Fibroblast of lung (primary cell): ENCODE data around the gene VWCE. TPM values are rescaled to one million over a fixed set of nuclear protein-coding genes. Genes with fewer than 3 reads are reported as not detected.

Experiments
- DNase-seq, 2 donors: peaks; one replicate each; pipeline versions ENCODE4 v3.0.0 to v3.0.0-alpha.2; 2010; ENCODE audit warnings: low read depth in 2 of 2
- H2AFZ ChIP-seq: 2 replicates; pipeline ENCODE4 v1.5.1; 2012; ENCODE audit warnings: low read length, control low read depth, inconsistent platforms
- H3K27ac ChIP-seq: 2 replicates; pipeline ENCODE4 v1.5.1; 2011; ENCODE audit warnings: low read length, control low read depth; ENCODE audit not compliant: insufficient read depth
- H3K27me3 ChIP-seq: 2 replicates; pipeline ENCODE4 v1.5.1; 2011; ENCODE audit warnings: mild to moderate bottlenecking, low read length; ENCODE audit not compliant: control insufficient read depth, insufficient read depth
- H3K36me3 ChIP-seq: 2 replicates; pipeline ENCODE4 v1.5.1; 2011; ENCODE audit warnings: low read length; ENCODE audit not compliant: control insufficient read depth, insufficient read depth
- H3K4me1 ChIP-seq: 2 replicates; pipeline ENCODE4 v1.5.1; 2011; ENCODE audit warnings: low read length; ENCODE audit not compliant: control insufficient read depth, insufficient read depth; ENCODE audit errors: extremely low read depth
- H3K4me2 ChIP-seq: 2 replicates; pipeline ENCODE4 v1.5.1; 2011; ENCODE audit warnings: low read length, control low read depth; ENCODE audit not compliant: insufficient read depth; ENCODE audit errors: extremely low read depth
- H3K4me3 ChIP-seq, 4 experiments: fragments of 200-600 bp in 1 of 4; sonication (generic) in 1 of 4; replicated peaks in 1 of 4; 2 replicates each; pipeline ENCODE4 v1.5.1; 2011 to 2016; ENCODE audit warnings: low read length in 4 of 4, low read depth in 3 of 4, mild to moderate bottlenecking in 3 of 4, control low read depth in 2 of 4, inconsistent platforms in 1 of 4, mixed read lengths in 1 of 4; ENCODE audit not compliant: insufficient read depth in 1 of 4; ENCODE audit errors: control extremely low read depth in 1 of 4
- H3K79me2 ChIP-seq: 2 replicates; pipeline ENCODE4 v1.5.1; 2012; ENCODE audit warnings: mild to moderate bottlenecking, low read length, inconsistent platforms; ENCODE audit not compliant: control insufficient read depth, insufficient read depth
- H3K9ac ChIP-seq: 2 replicates; pipeline ENCODE4 v1.5.1; 2011; ENCODE audit warnings: mild to moderate bottlenecking, low read length, control low read depth; ENCODE audit not compliant: insufficient read depth
- H3K9me3 ChIP-seq: 2 replicates; pipeline ENCODE4 v1.5.1; 2012; ENCODE audit warnings: low read depth, low read length; ENCODE audit not compliant: control insufficient read depth, insufficient read depth
- H4K20me1 ChIP-seq: 2 replicates; pipeline ENCODE4 v1.5.1; 2011; ENCODE audit warnings: low read length; ENCODE audit not compliant: control insufficient read depth, insufficient read depth; ENCODE audit errors: extremely low read depth
- EZH2 ChIP-seq: IDR thresholded peaks from 2 replicates; pipeline ENCODE4 v1.5.1; 2012; ENCODE audit warnings: low read length, control low read depth, mild to moderate bottlenecking; ENCODE audit errors: missing control alignments
- polyA plus RNA-seq, 2 donors: library from polyadenylated mRNA; depleted of rRNA in 1 of 2; stranded (reverse) in 1 of 2; unstranded in 1 of 2; fragments of >200 nt; gene quantifications; 2 replicates each; pipeline ENCODE4 v1.2.1, GENCODE V29; 2011 to 2012; ENCODE audit warnings: missing spikeins in 1 of 2
- total RNA-seq: library from RNA; depleted of rRNA; stranded (reverse); fragments of >200 nt; gene quantifications from 2 replicates; pipeline ENCODE4 v1.2.1, GENCODE V29; 2014
- TF ChIP-seq, protein P1 (sequence below), 2 donors: IDR thresholded peaks in 1 of 2; conservative IDR thresholded peaks in 1 of 2; 1 replicate in 1 of 2; 2 replicates in 1 of 2; pipeline ENCODE4 v1.5.1; 2011 to 2012; ENCODE audit warnings: low read length in 2 of 2, control low read depth in 1 of 2, inconsistent platforms in 1 of 2, low read depth in 1 of 2, mild to moderate bottlenecking in 1 of 2

The VWCE gene
- total and polyA plus RNA-seq, 2 donors (not counting 1 experiment from before 2014, with no cell fraction given): 0.30 to 1.7 TPM

DNA sequence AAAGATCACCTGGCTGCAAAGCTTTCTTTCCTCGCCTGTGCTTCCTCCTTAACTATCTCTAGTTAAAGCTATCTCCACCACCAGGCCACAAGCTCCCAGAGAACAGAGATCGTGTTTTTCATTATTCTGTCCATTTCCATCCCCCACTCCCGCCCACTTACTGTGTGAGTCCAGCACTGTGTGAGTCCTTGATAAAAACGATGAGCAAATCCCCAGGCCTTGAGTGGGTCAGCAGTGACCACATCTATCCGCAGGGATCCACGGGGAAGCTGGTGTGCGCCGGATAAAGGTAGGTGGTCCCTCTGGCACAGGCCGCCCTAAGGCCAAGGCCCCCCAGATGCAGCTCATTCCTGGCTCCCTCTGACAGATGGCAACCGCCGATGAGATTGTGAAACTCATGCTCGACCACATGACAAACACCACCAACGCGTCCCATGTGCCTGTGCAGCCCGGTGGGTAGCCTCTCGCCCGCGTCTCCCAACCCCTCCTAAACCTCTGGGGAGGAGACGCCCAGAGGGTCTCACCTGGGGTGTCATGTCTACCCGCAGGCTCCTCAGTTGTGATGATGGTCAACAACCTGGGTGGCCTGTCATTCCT is 47.2 kb upstream of the VWCE start:
- Histone ChIP-seq H3K36me3 (peaks cover 3% of the 10 kb centered on the region), H3K4me3 (no peak overlapping the region), H3K9ac (no peak overlapping the region), H2AFZ (no peak overlapping the region), H3K4me1 (no peaks in the 10 kb centered on the region), H3K4me2 (no peak overlapping the region), H3K27ac (no peak overlapping the region), H3K27me3 (no peaks in the 10 kb centered on the region), H3K9me3 (no peaks in the 10 kb centered on the region), H4K20me1 (no peaks in the 10 kb centered on the region), H3K79me2 (no peaks in the 10 kb centered on the region)
- TF ChIP-seq EZH2: no peak
- TF ChIP-seq, protein P1, sequence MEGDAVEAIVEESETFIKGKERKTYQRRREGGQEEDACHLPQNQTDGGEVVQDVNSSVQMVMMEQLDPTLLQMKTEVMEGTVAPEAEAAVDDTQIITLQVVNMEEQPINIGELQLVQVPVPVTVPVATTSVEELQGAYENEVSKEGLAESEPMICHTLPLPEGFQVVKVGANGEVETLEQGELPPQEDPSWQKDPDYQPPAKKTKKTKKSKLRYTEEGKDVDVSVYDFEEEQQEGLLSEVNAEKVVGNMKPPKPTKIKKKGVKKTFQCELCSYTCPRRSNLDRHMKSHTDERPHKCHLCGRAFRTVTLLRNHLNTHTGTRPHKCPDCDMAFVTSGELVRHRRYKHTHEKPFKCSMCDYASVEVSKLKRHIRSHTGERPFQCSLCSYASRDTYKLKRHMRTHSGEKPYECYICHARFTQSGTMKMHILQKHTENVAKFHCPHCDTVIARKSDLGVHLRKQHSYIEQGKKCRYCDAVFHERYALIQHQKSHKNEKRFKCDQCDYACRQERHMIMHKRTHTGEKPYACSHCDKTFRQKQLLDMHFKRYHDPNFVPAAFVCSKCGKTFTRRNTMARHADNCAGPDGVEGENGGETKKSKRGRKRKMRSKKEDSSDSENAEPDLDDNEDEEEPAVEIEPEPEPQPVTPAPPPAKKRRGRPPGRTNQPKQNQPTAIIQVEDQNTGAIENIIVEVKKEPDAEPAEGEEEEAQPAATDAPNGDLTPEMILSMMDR (conservative IDR thresholded peaks at IDR 0.05 in 1 of 2, IDR thresholded peaks at IDR 0.05 in 1 of 2; ENCODE audit: low read depth in 1 of 2, low read length in 2 of 2): no peak
- DNase-seq: no peak

DNA sequence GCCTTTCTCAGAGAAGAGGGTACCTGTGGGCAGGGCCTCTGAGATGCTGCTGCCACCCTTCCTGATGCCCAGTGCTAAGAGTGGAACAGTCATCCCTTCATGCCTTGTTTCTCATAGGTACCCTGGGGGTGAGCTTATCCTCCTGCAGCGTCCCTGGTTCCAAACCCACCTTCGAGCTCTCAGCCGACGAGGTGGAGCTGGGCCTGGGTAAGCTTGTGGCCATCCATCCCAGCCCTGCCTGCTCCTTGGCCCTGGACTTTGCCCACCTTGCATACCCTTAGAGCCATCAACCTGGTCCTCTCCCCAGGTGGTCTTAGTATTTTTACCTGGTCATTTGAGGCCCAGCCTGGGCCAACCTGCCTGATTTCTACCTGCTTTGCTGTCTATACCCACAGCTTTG is 46.6 kb upstream of the VWCE start:
- Histone ChIP-seq H2AFZ (no peak overlapping the region), H3K4me1 (no peaks in the 10 kb centered on the region), H3K4me2 (no peak overlapping the region), H3K27ac (no peak overlapping the region), H3K27me3 (no peaks in the 10 kb centered on the region), H3K9ac (no peak overlapping the region), H3K79me2 (no peaks in the 10 kb centered on the region), H4K20me1 (no peaks in the 10 kb centered on the region), H3K4me3 (no peak overlapping the region), H3K36me3 (peaks cover 3% of the 10 kb centered on the region), H3K9me3 (no peaks in the 10 kb centered on the region)
- TF ChIP-seq, protein P1 (conservative IDR thresholded peaks at IDR 0.05 in 1 of 2, IDR thresholded peaks at IDR 0.05 in 1 of 2; ENCODE audit: low read depth in 1 of 2, low read length in 2 of 2): no peak
- TF ChIP-seq EZH2: no peak
- DNase-seq: no peak

DNA sequence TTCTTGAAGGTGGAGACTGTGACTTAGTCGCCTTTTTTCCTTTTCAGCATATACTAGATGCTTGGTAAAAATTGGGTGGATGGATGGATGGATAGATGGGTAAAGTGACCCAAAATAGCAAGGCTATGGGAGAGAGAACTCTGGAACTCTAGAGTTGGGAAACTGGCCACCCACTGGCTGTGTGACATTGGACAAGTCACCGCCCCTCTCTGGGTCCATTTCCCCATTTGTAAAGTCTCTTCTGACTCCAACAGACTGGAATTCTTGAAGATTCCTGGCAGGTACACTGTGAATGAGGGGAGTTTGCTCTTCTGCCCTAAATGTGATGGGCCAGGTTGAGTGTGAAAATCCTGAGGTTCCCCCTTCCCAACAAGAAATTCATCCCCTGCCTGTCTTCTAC is 45.9 kb upstream of the VWCE start:
- Histone ChIP-seq H3K4me1 (no peaks in the 10 kb centered on the region), H3K27me3 (no peaks in the 10 kb centered on the region), H3K4me2 (no peak overlapping the region), H4K20me1 (no peaks in the 10 kb centered on the region), H3K27ac (no peak overlapping the region), H3K9ac (no peak overlapping the region), H3K36me3 (peaks cover 3% of the 10 kb centered on the region), H3K4me3 (no peak overlapping the region), H3K79me2 (no peaks in the 10 kb centered on the region), H3K9me3 (no peaks in the 10 kb centered on the region), H2AFZ (no peak overlapping the region)
- TF ChIP-seq, protein P1 (conservative IDR thresholded peaks at IDR 0.05 in 1 of 2, IDR thresholded peaks at IDR 0.05 in 1 of 2; ENCODE audit: low read depth in 1 of 2, low read length in 2 of 2): no peak
- TF ChIP-seq EZH2: no peak
- no peak for DNase-seq
